GM04504 (cell line): Measurements from ENCODE around the gene MRTO4.
"Not testable (repeated sequence)": the region's sequence is repeated elsewhere in the genome, so short reads cannot be mapped to it uniquely, and the experiment has no call there.

ENCODE experiments used
- DNase-seq: peaks from one replicate; pipeline ENCODE4 v3.0.0-alpha.2; 2012; ENCODE audit warnings: low read depth

The MRTO4 gene

GRCh38 chr1:19222979-19223824 is 28.4 kb upstream of the MRTO4 start:
- no peak for DNase-seq

GRCh38 chr1:19229229-19229628 is 22.4 kb upstream of the MRTO4 start:
- DNase-seq: no peak

GRCh38 chr1:19229828-19230325 is 21.7 kb upstream of the MRTO4 start:
- no peak for DNase-seq

DNA sequence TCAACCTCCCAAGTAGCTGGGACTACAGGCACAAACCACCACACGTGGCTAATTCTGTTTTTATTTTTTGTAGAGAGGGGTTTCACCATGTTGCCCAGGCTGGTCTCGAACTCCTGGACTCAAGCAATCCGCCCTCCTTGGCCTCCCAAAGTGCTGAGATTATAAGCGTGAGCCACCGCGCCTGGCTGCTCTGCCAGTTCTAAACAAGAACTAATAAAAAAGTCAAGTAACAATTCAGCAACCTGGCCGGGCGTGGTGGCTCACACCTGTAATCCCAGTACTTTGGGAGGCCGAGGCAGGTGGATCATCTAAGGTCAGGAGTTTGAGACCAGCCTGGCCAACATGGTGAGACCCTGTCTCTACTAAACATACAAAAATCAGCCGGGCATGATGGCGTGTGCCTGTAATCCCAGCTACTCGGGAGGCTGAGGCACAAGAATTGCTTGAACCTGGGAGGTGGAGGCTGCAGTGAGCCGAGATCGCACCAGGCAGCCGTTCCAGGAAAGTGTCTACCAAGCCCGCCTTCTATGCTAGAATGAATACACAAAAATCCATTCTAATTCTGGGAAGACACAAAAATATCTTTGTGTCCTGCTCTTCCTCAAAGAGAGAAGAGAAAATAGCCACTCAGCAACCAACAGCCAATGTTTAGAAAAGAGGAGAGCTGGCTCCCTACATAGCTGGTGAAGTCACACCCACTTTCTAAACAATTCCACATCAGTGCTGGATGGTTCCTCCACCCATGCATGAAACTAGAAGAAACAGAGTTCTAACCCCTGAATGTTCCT is 19.7 kb upstream of the MRTO4 start:
- not testable (repeated sequence) for DNase-seq

DNA sequence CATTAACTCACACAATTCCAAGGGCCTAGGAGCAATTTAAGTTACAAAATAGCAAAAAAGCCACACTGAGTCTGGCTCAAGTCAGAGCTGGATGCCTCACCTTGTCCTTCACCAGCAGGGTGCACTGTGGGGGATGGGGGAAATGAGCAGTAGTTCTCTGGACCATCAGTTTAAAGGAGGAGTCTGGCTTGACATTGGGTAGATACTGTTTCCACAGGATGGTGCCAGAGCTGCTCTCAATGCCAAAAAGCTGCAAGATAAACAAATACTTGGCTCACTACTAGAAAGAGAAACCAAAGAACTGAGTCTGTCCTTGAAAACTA is 19.1 kb upstream of the MRTO4 start:
- no peak for DNase-seq

DNA sequence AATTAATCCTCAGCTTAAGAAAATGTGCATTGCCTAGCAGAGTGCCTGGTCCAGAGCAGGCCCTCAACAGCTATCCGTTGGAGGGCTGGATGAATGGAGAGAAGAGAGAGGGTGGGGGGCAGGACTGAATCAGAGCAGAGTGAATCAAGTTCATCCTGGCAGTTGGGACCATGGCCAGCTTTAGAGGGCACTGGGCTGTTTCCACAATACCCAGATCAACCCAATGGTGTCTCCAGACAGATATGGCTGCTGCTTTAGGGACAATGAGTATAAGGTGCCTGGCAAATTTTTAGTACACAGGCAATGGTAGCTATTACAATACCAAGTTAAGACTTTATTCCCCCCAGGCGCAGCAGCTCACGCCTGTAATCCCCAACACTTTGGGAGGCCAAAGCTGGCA is 17.4 kb upstream of the MRTO4 start:
- DNase-seq: no peak

GRCh38 chr1:19239876-19240275 is 11.7 kb upstream of the MRTO4 start:
- DNase-seq: no peak

GRCh38 chr1:19240673-19241538 is 10.7 kb upstream of the MRTO4 start:
- peak; percentile 47 for DNase-seq

DNA sequence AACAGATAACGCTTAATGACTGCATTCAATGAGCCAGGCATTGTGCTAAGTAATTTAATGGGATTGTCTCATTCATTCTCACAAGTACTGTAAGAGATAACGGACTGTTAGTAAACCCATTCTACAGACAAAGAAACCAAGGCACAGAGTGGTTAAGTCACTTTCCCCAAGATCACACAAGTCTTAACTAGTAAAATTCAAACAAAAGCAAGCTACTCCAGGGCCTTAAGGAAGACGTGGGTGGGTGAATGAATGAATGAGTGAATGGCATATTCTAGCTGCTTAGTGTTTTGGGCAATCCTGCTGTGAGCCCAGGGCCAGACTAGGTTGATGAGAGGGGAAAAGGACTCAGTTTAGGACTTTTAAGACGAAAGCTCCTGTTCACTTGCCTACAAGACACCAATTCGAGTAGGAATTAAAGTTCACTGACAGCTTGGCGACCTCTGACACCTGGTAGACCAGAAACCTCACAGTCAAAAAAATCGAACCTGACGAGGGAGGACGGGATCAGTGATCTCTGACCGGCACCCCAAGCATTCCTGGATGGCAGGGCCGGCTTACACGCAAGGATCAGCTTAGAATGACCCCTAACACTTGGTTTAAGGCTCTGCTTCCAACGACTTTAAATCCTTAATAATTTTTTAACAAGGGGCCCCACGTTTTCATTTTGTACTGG is 838 bp upstream of the MRTO4 start:
- DNase-seq: no peak

DNA sequence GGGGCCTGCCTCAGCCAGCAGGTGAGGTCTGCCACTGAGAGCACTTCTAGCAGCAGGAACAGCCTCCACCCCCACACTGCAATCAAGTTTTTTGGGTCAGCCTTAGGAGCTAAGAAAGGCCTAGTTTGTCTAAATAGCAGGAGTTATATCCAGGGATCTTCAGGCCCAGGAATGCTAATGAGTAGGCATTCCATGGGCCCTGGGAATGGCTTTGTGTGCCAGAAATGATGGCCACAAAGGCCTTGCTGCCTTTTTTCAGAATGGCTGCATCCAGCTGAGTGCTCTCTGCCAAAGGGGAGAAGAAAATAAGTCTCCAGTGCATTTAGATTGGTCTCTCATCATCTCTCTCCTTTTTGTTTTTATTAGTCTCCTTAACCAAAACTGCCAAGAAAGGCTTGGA is 2.8 kb downstream of the MRTO4 start:
- DNase-seq: no peak

GRCh38 chr1:19255288-19255687 is 3.7 kb downstream of the MRTO4 start:
- DNase-seq: no peak

GRCh38 chr1:19256301-19256700 is 4.7 kb downstream of the MRTO4 start:
- not testable (repeated sequence) for DNase-seq

- no peak for DNase-seq
Measured at GRCh38 chr1:19257178-19257914, 5.7 kb downstream of the MRTO4 start.

- DNase-seq: no peak
Measured at GRCh38 chr1:19258353-19258752, 6.7 kb downstream of the MRTO4 start.

DNA sequence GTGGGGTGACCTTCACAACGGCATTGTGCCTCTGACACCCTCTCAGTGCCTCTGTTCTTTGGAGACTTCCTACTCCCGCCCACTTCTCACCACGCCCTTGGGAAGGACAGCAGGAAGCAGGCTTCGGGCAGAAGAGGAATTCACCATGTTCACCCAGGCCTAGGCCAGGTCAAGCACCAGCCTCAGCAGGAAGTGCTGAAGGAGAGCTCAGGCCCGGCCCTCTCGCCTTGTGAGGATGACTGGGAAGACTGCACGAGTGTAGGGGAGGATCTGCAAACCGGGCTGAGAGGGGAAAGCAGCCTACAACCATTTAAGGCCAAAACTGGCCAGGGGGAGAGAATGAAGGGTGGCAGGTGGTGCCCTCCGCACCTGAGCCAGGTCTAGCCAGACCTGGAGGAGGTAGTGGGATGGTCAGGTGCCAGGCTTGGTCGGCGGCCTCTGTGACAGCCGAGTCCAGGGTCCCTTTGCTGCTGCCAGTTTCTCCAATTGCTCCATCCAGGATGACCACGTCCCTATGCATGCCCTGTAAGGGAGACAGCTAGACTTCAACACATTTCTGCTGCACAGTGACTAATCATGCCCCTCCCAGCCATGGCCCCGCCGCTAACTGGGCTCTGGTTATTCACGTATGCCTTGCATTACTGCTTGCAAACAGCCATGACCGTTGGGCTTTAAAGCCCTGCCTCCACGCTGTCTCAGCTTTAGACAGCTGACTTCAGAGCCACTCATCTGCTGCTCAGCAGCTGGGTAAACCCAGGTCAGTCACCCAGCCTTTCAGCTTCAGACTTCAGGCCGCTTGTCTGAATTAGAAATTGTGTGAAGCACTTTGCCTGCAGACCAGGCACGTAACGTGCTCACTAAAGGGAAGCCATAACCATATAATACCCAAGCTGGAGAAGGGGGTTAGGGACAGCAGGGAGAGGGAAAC is 8.9 kb downstream of the MRTO4 start:
- DNase-seq: peak; percentile 89

DNA sequence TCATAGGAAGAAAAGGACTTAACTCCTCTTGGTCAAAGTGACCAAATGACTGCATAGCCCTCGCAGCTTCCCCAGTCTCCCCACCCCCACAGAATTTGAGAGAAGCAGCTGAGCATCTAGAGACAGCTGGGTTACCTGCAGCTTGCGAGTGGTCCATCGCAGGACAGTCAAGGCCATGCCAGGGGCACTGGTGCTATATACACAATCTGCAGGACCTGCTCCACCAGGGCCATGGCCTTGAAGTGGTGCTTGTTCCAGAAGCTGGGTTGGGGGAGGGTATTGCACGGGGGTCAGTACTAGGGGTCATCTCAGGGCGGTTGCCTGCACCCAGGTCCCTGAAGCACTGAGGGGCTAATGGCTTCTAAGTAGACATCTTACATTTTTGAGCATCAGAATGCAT is 10.4 kb downstream of the MRTO4 start:
- DNase-seq: no peak

- no peak for DNase-seq
Measured at GRCh38 chr1:19262744-19263143, 11.1 kb downstream of the MRTO4 start.

- no peak for DNase-seq
Measured at GRCh38 chr1:19268445-19268844, 16.8 kb downstream of the MRTO4 start.

DNA sequence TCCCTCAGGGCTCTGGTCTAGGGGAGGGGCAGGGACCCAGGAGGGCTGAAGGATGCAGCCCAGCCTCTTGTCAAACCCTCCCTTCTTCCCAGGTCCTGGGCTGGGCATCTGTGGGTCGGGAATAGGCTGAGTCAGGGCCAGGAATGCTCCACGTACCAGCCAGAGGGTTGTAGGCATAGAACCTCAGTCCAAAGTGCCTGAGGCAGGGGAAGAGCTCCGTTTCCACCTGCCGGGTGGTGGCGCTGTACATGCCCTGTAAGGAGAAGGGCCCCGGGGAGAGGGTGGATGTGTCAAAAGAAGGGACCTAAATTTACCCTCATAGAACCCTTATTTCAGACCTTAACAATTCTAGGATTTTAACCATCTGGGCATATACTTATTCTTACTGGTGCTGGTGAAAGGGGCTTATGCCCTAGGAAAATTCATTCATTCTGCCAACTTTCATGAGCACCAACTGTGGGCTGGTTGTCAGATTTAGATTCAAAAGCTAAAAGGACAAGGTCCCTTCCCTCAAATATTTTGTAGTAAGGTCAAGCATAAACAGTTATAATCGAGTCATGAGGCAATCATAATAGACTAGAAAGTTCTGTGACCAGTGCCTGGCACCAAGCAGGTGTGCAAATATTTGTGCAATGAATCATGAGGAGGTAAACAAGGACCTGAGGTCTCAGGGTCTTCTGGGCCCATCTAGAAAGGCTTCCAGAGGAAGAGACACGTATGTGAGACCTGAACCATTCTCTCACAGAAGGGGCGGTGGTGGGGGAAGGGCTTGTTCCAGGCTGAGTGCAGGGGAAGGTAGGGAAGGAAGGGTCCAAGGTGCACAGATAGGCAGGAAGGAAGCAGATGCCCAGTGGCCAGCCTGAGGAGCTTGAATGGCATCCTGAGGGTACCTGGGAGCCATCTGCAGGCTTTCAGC is 18.1 kb downstream of the MRTO4 start:
- not testable (repeated sequence) for DNase-seq
